ENCODE results near the gene ITGA3.

ITGA3 gene

GRCh38 chr17:50028736-50029120 lies 27.2 kb upstream of the ITGA3 start:
- H2AFZ ChIP-seq (ENCODE audit: low read length): no peak overlapping the region

GRCh38 chr17:50029185-50029584 lies 26.7 kb upstream of the ITGA3 start:
- no peaks in the 10 kb centered on the region for H4K20me1 ChIP-seq (ENCODE audit: insufficient read depth, low read length, poor library complexity, severe bottlenecking)
- peaks cover 6% of the 10 kb centered on the region for H3F3A ChIP-seq (ENCODE audit: low read depth)
- no peak for TF ChIP-seq EZH2phosphoT487 (IDR thresholded peaks at IDR 0.05; ENCODE audit: borderline replicate concordance)
- TF ChIP-seq CTCF (conservative IDR thresholded peaks at IDR 0.05; ENCODE audit: low read length): no peak
- peaks cover 15% of the 10 kb centered on the region for H3K4me1 ChIP-seq (ENCODE audit: insufficient read depth, low read length, poor library complexity, severe bottlenecking)
- H3K79me2 ChIP-seq (ENCODE audit: insufficient read depth, low read length): no peaks in the 10 kb centered on the region
- H3K36me3 ChIP-seq (ENCODE audit: insufficient read depth, low read length): no peaks in the 10 kb centered on the region
- no peaks in the 10 kb centered on the region for H3K9me3 ChIP-seq (ENCODE audit: insufficient read depth, low read depth, low read length)
- H3K4me2 ChIP-seq (ENCODE audit: low read depth, low read length, poor library complexity, severe bottlenecking): no peak overlapping the region
- no peak overlapping the region for H3K9ac ChIP-seq (ENCODE audit: low read depth, low read length, poor library complexity, severe bottlenecking)
- no peaks in the 10 kb centered on the region for H3K27me3 ChIP-seq (ENCODE audit: insufficient read depth, low read length, poor library complexity, severe bottlenecking)
- H3K4me3 ChIP-seq (ENCODE audit: low read length, poor library complexity, severe bottlenecking): no peak overlapping the region
- H2AFZ ChIP-seq (ENCODE audit: low read length): no peak overlapping the region
- no peaks in the 10 kb centered on the region for H3K9me2 ChIP-seq (replicated peaks; ENCODE audit: low read depth, low read length)

More at GRCh38 chr17:50028736-50029120, 27.2 kb upstream of the ITGA3 start:
- no peaks in the 10 kb centered on the region for H4K20me1 ChIP-seq (ENCODE audit: insufficient read depth, low read length, poor library complexity, severe bottlenecking)
- no peak overlapping the region for H3K4me2 ChIP-seq (ENCODE audit: low read depth, low read length, poor library complexity, severe bottlenecking)
- no peak for TF ChIP-seq EZH2phosphoT487 (IDR thresholded peaks at IDR 0.05; ENCODE audit: borderline replicate concordance)
- no peak for TF ChIP-seq CTCF (conservative IDR thresholded peaks at IDR 0.05; ENCODE audit: low read length)
- H3K4me3 ChIP-seq (ENCODE audit: low read length, poor library complexity, severe bottlenecking): no peak overlapping the region
- H3K9me3 ChIP-seq (ENCODE audit: insufficient read depth, low read depth, low read length): no peaks in the 10 kb centered on the region
- H3K4me1 ChIP-seq (ENCODE audit: insufficient read depth, low read length, poor library complexity, severe bottlenecking): peaks cover 15% of the 10 kb centered on the region
- H3K27me3 ChIP-seq (ENCODE audit: insufficient read depth, low read length, poor library complexity, severe bottlenecking): no peaks in the 10 kb centered on the region
- peaks cover 10% of the 10 kb centered on the region for H3F3A ChIP-seq (ENCODE audit: low read depth)
- H3K36me3 ChIP-seq (ENCODE audit: insufficient read depth, low read length): no peaks in the 10 kb centered on the region
- no peaks in the 10 kb centered on the region for H3K9me2 ChIP-seq (replicated peaks; ENCODE audit: low read depth, low read length)
- no peak overlapping the region for H3K9ac ChIP-seq (ENCODE audit: low read depth, low read length, poor library complexity, severe bottlenecking)
- H3K79me2 ChIP-seq (ENCODE audit: insufficient read depth, low read length): no peaks in the 10 kb centered on the region

- peaks cover under 1% of the 10 kb centered on the region for H3K4me1 ChIP-seq (ENCODE audit: insufficient read depth, low read length, poor library complexity, severe bottlenecking)
- no peak overlapping the region for H2AFZ ChIP-seq (ENCODE audit: low read length)
- H3K27me3 ChIP-seq (ENCODE audit: insufficient read depth, low read length, poor library complexity, severe bottlenecking): no peaks in the 10 kb centered on the region
- TF ChIP-seq CTCF (conservative IDR thresholded peaks at IDR 0.05; ENCODE audit: low read length): no peak
- TF ChIP-seq EZH2phosphoT487 (IDR thresholded peaks at IDR 0.05; ENCODE audit: borderline replicate concordance): no peak
- H3K9me2 ChIP-seq (replicated peaks; ENCODE audit: low read depth, low read length): no peaks in the 10 kb centered on the region
- no peaks in the 10 kb centered on the region for H3K36me3 ChIP-seq (ENCODE audit: insufficient read depth, low read length)
- H3K4me3 ChIP-seq (ENCODE audit: low read length, poor library complexity, severe bottlenecking): no peak overlapping the region
- H3K9ac ChIP-seq (ENCODE audit: low read depth, low read length, poor library complexity, severe bottlenecking): no peak overlapping the region
- no peak overlapping the region for H3K4me2 ChIP-seq (ENCODE audit: low read depth, low read length, poor library complexity, severe bottlenecking)
- H3K9me3 ChIP-seq (ENCODE audit: insufficient read depth, low read depth, low read length): no peaks in the 10 kb centered on the region
- no peaks in the 10 kb centered on the region for H4K20me1 ChIP-seq (ENCODE audit: insufficient read depth, low read length, poor library complexity, severe bottlenecking)
- H3F3A ChIP-seq (ENCODE audit: low read depth): no peaks in the 10 kb centered on the region
- H3K79me2 ChIP-seq (ENCODE audit: insufficient read depth, low read length): no peaks in the 10 kb centered on the region
Measured at GRCh38 chr17:50033316-50033715, 22.6 kb upstream of the ITGA3 start.
